Glutamatergic neuron (in vitro differentiated cells): ENCODE results near the gene DLL4. TPM values are rescaled to one million over a fixed set of nuclear protein-coding genes. Genes with fewer than 3 reads are reported as not detected.
A peak's percentile ranks its signal among the peaks of the same experiment; 100 is the strongest.

Experiments
- DNase-seq: peaks from one replicate; pipeline ENCODE4 v3.0.0; 2022
- H3K27ac Mint-ChIP-seq: one replicate; pipeline ENCODE4 v1.8.0; 2020; ENCODE audit warnings: mild to moderate bottlenecking, mixed read lengths, inconsistent platforms; ENCODE audit not compliant: unreplicated experiment
- H3K27me3 Mint-ChIP-seq: one replicate; pipeline ENCODE4 v1.8.0; 2020; ENCODE audit warnings: mild to moderate bottlenecking, moderate library complexity, mixed read lengths, inconsistent platforms; ENCODE audit not compliant: unreplicated experiment
- H3K36me3 Mint-ChIP-seq: one replicate; pipeline ENCODE4 v1.8.0; 2020; ENCODE audit warnings: mild to moderate bottlenecking, mixed read lengths, inconsistent platforms; ENCODE audit not compliant: unreplicated experiment
- H3K4me1 Mint-ChIP-seq: one replicate; pipeline ENCODE4 v1.8.0; 2020; ENCODE audit warnings: mild to moderate bottlenecking, low read depth, mixed read lengths, inconsistent platforms; ENCODE audit not compliant: unreplicated experiment
- H3K4me3 Mint-ChIP-seq: one replicate; pipeline ENCODE4 v1.8.0; 2020; ENCODE audit warnings: mild to moderate bottlenecking, mixed read lengths, inconsistent platforms; ENCODE audit not compliant: unreplicated experiment
- H3K9me3 Mint-ChIP-seq: one replicate; pipeline ENCODE4 v1.8.0; 2020; ENCODE audit warnings: mild to moderate bottlenecking, moderate library complexity, mixed read lengths, inconsistent platforms; ENCODE audit not compliant: unreplicated experiment
- CTCF ChIP-seq: fragments of 200-600 bp; sonication (generic); IDR thresholded peaks from one replicate; pipeline ENCODE4 v1.5.0; 2021; ENCODE audit not compliant: partially characterized antibody, unreplicated experiment
- total RNA-seq: library from RNA; stranded (reverse); fragmentation: NEBNext Ultra II Directional; extraction: Animal tissue kit (Norgen Biotek cat#: 25700); gene quantifications from one replicate; pipeline ENCODE4 v1.2.1, GENCODE V29; 2021; ENCODE audit not compliant: unreplicated experiment

DLL4 gene
- total RNA-seq, 1 donor from 2014 or later = 12.5 TPM

GRCh38 chr15:40927495-40927872, 1.7 kb upstream of the DLL4 start:
- H3K27ac Mint-ChIP-seq = peak overlapping the region; percentile 92
- peaks cover 32% of the 10 kb centered on the region for H3K4me1 Mint-ChIP-seq
- peak overlapping the region; percentile 84 for H3K4me3 Mint-ChIP-seq
- no peak for TF ChIP-seq CTCF
- peaks cover 32% of the 10 kb centered on the region for H3K27me3 Mint-ChIP-seq
- DNase-seq = peak; percentile 80
- no peaks in the 10 kb centered on the region for H3K36me3 Mint-ChIP-seq
- peaks cover 31% of the 10 kb centered on the region for H3K9me3 Mint-ChIP-seq

DNA sequence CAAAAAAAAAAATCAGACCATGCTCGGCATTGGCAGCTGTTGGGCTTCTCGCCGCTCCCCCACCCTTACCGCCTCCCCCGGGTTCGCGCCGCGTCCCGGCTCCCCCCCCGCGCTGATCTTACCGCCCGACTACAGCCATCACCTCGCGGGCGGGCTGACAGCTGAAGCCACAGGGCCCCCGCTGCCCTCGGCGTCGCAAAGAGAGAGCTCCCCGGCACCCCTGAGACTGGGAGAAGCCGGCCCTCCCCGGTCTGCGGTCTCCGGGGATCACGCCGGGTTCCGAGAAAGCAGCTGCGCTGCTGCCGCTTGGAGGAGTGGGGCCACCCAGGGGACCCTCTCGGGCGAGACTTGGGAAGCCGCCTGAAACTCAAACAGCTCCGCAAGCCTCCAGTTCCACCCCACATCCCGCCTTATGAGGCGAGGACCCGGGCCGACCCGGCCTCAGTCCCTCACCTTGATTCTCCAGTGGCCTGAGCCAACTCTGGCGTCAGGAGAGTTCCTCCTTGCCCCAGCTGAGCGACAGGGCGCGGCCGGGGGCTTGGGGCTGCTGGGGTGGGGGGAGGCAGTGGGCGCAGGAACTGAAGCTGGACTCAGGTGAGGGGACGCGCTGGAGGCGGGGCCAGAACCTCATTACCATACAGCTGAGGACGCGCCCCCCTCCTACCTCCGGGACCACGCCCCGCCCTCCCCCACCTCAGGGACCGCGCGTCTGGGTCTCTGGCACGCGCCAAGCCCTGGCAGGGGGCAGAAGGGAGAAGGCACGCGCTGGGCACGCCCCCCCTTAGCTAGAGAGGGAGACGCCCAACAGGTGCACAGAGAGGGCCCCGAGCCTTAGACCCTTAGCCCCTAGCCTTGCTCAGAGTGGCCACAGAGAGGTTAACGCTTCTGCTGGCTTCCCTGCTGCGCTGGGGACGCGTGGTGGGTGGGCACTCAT, 1.0 kb upstream of the DLL4 start:
- peaks cover 29% of the 10 kb centered on the region for H3K27me3 Mint-ChIP-seq
- no peak for TF ChIP-seq CTCF
- no peak overlapping the region for H3K27ac Mint-ChIP-seq
- peaks cover 31% of the 10 kb centered on the region for H3K9me3 Mint-ChIP-seq
- DNase-seq = peak; percentile 60
- peak overlapping the region; percentile 91 for H3K4me3 Mint-ChIP-seq
- H3K4me1 Mint-ChIP-seq = peaks cover 29% of the 10 kb centered on the region
- no peaks in the 10 kb centered on the region for H3K36me3 Mint-ChIP-seq

GRCh38 chr15:40929660-40930429, 705 bp downstream of the DLL4 start:
- Mint-ChIP-seq H3K27me3 (peaks cover 27% of the 10 kb centered on the region), H3K27ac (peak overlapping the region; percentile 12), H3K36me3 (no peaks in the 10 kb centered on the region), H3K9me3 (peaks cover 32% of the 10 kb centered on the region), H3K4me1 (peaks cover 30% of the 10 kb centered on the region), H3K4me3 (peak overlapping the region; percentile 96)
- TF ChIP-seq CTCF = no peak
- peak; percentile 82 for DNase-seq

GRCh38 chr15:40930430-40931299, 1.5 kb downstream of the DLL4 start:
- H3K9me3 Mint-ChIP-seq = peaks cover 24% of the 10 kb centered on the region
- H3K4me3 Mint-ChIP-seq = peak overlapping the region; percentile 96
- peak overlapping the region; percentile 45 for H3K27ac Mint-ChIP-seq
- DNase-seq = peak; percentile 75
- H3K4me1 Mint-ChIP-seq = peaks cover 27% of the 10 kb centered on the region
- H3K27me3 Mint-ChIP-seq = peaks cover 21% of the 10 kb centered on the region
- H3K36me3 Mint-ChIP-seq = no peaks in the 10 kb centered on the region
- TF ChIP-seq CTCF = peak; percentile 67
